ENCODE data around the gene GATAD2B. TPM values are rescaled to one million over a fixed set of nuclear protein-coding genes. Genes with fewer than 3 reads are reported as not detected.

Gene GATAD2B
- total and polyA plus RNA-seq, 4 donors: 4.6 to 41.7 (median 13.4) TPM

DNA sequence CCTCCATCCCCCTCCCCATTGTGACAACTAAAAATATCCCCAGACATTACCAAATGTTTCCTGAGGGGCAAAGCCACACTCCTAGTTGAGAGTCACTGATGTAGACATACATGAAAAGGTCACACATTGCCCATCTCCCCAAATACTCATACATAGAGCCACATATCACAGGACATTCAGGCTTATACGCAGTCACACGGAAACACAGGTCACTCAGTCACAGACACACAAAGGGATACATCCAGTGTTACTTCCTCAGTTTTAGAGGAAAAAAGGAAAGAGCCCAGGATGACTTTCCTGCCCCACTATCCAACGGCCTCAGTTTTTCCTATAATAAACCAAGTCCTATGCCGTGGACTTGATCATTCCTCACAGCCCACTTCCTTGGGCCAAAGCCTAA lies 38.6 kb upstream of the GATAD2B start:
- no peak overlapping the region for H3K4me3 ChIP-seq
- peak overlapping the region in 1 of 2 donors; percentile 8 for H3K9ac ChIP-seq (ENCODE audit: insufficient read depth in 1 of 2, low read length in 2 of 2)
- DNase-seq: no peak
- ATAC-seq (ENCODE audit: insufficient read depth, low FRiP score): no peak
- TF ChIP-seq, protein P1, sequence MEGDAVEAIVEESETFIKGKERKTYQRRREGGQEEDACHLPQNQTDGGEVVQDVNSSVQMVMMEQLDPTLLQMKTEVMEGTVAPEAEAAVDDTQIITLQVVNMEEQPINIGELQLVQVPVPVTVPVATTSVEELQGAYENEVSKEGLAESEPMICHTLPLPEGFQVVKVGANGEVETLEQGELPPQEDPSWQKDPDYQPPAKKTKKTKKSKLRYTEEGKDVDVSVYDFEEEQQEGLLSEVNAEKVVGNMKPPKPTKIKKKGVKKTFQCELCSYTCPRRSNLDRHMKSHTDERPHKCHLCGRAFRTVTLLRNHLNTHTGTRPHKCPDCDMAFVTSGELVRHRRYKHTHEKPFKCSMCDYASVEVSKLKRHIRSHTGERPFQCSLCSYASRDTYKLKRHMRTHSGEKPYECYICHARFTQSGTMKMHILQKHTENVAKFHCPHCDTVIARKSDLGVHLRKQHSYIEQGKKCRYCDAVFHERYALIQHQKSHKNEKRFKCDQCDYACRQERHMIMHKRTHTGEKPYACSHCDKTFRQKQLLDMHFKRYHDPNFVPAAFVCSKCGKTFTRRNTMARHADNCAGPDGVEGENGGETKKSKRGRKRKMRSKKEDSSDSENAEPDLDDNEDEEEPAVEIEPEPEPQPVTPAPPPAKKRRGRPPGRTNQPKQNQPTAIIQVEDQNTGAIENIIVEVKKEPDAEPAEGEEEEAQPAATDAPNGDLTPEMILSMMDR (IDR thresholded peaks at IDR 0.05; ENCODE audit: control extremely low read depth, extremely low read depth): no peak
- peak overlapping the region; percentile 54 to 94 for H3K27ac ChIP-seq (ENCODE audit: low read depth in 1 of 2, low read length in 1 of 2)
- peaks cover 14 to 58% (median 15%) of the 10 kb centered on the region in 5 donors for H3K4me1 ChIP-seq (ENCODE audit: control insufficient read depth in 5 of 5, insufficient read depth in 5 of 5, low read length in 5 of 5)
- H3K9me3 ChIP-seq (ENCODE audit: control insufficient read depth in 4 of 4, insufficient read depth in 3 of 4, low read length in 3 of 4): no peaks in the 10 kb centered on the region
- WGBS, 2 donors: 78 to 81% methylated on average over 4 of the region's 4 CpGs
- H3K36me3 ChIP-seq (ENCODE audit: control insufficient read depth in 4 of 4, insufficient read depth in 4 of 4, low read length in 4 of 4): peaks cover 0 to 9% (median 7%) of the 10 kb centered on the region in 4 donors
- H3K27me3 ChIP-seq (ENCODE audit: control insufficient read depth in 3 of 3, insufficient read depth in 3 of 3, low read length in 2 of 3): no peaks in the 10 kb centered on the region

DNA sequence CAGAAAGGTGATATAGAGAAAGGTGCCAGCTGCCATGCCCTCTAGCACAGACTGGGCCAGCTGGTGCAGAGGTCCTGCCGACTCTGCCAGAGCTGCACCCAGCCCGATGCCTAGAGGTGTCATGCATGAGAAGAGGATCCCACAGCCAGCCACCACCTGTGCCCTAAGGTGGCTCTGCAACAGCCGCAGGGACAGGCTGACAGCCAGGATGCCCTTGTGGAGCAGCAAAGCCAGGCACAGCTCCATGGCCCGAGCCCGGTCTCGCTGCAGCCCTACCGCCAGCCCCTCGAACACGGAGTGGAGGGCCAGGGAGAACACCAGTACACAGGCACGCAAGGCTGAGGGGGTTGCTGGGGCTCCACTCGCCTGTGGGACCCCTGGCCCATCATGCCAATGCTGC lies 37.4 kb upstream of the GATAD2B start:
- no peaks in the 10 kb centered on the region for H3K27me3 ChIP-seq (ENCODE audit: control insufficient read depth in 3 of 3, insufficient read depth in 3 of 3, low read length in 2 of 3)
- H3K9ac ChIP-seq (ENCODE audit: insufficient read depth in 1 of 2, low read length in 2 of 2): no peak overlapping the region
- ATAC-seq (ENCODE audit: insufficient read depth, low FRiP score) (no peak), DNase-seq (no peak)
- H3K4me1 ChIP-seq (ENCODE audit: control insufficient read depth in 5 of 5, insufficient read depth in 5 of 5, low read length in 5 of 5): peaks cover 14 to 57% (median 20%) of the 10 kb centered on the region in 5 donors
- WGBS, 2 donors: 94 to 97% methylated on average over 10 to 11 of the region's 11 CpGs
- TF ChIP-seq, protein P1 (IDR thresholded peaks at IDR 0.05; ENCODE audit: control extremely low read depth, extremely low read depth): no peak
- H3K27ac ChIP-seq (ENCODE audit: low read depth in 1 of 2, low read length in 1 of 2): no peak overlapping the region
- H3K9me3 ChIP-seq (ENCODE audit: control insufficient read depth in 4 of 4, insufficient read depth in 3 of 4, low read length in 3 of 4): no peaks in the 10 kb centered on the region
- peaks cover 0 to 9% (median 7%) of the 10 kb centered on the region in 4 donors for H3K36me3 ChIP-seq (ENCODE audit: control insufficient read depth in 4 of 4, insufficient read depth in 4 of 4, low read length in 4 of 4)
- H3K4me3 ChIP-seq: no peak overlapping the region

DNA sequence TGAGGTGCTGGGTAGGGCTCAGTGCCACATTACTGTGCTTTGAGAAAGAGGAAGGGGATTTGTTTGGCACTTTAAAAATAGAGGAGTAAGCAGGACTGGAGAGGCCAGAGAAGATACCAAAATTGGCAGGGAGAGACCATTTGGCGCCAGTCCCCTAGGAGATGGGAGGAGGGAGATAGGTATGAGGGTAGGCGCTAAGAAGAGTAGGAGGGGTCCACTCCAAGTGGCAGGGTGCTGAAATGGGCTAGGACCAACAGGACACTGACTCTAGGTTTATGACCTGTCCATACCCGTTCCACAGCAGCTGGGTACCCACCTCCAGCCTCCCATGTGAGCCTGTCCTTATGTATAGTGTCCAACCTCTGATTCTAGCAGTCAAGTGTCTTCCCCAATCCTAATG lies 36.7 kb upstream of the GATAD2B start:
- H3K27ac ChIP-seq (ENCODE audit: low read depth in 1 of 2, low read length in 1 of 2): peak overlapping the region; percentile 8 to 45
- no peaks in the 10 kb centered on the region for H3K27me3 ChIP-seq (ENCODE audit: control insufficient read depth in 3 of 3, insufficient read depth in 3 of 3, low read length in 2 of 3)
- H3K9ac ChIP-seq (ENCODE audit: insufficient read depth in 1 of 2, low read length in 2 of 2): no peak overlapping the region
- H3K4me3 ChIP-seq: no peak overlapping the region
- no peaks in the 10 kb centered on the region for H3K9me3 ChIP-seq (ENCODE audit: control insufficient read depth in 4 of 4, insufficient read depth in 3 of 4, low read length in 3 of 4)
- TF ChIP-seq, protein P1 (IDR thresholded peaks at IDR 0.05; ENCODE audit: control extremely low read depth, extremely low read depth): no peak
- ATAC-seq (ENCODE audit: insufficient read depth, low FRiP score): no peak
- 68 to 83% methylated on average over 3 of the region's 3 CpGs for WGBS, 2 donors
- DNase-seq: peak in 1 of 3 donors; percentile 10
- H3K36me3 ChIP-seq (ENCODE audit: control insufficient read depth in 4 of 4, insufficient read depth in 4 of 4, low read length in 4 of 4): peaks cover 2 to 15% (median 7%) of the 10 kb centered on the region in 4 donors
- H3K4me1 ChIP-seq (ENCODE audit: control insufficient read depth in 5 of 5, insufficient read depth in 5 of 5, low read length in 5 of 5): peaks cover 14 to 55% (median 20%) of the 10 kb centered on the region in 5 donors

DNA sequence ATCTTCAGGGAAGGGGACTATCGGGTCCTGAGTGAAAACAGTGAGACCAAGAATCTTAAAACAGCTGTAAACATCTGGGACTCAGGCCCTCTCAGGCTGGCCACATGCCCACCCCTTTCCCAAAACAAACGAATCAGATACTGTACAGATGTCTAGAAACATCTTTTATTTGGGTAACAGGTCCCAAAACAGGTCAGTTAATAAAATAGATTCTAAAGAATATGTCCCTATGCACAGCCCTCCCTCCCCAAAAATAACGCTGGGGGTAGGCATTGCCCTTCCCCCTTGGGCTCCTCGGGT lies 36.1 kb upstream of the GATAD2B start:
- Histone ChIP-seq H3K27me3 (ENCODE audit: control insufficient read depth in 3 of 3, insufficient read depth in 3 of 3, low read length in 2 of 3) (no peaks in the 10 kb centered on the region), H3K27ac (ENCODE audit: low read depth in 1 of 2, low read length in 1 of 2) (peak overlapping the region; percentile 20 to 45), H3K9me3 (ENCODE audit: control insufficient read depth in 4 of 4, insufficient read depth in 3 of 4, low read length in 3 of 4) (no peaks in the 10 kb centered on the region), H3K36me3 (ENCODE audit: control insufficient read depth in 4 of 4, insufficient read depth in 4 of 4, low read length in 4 of 4) (peaks cover 2 to 19% (median 9%) of the 10 kb centered on the region in 4 donors), H3K9ac (ENCODE audit: insufficient read depth in 1 of 2, low read length in 2 of 2) (peak overlapping the region in 1 of 2 donors; percentile 63), H3K4me3 (no peak overlapping the region), H3K4me1 (ENCODE audit: control insufficient read depth in 5 of 5, insufficient read depth in 5 of 5, low read length in 5 of 5) (peaks cover 14 to 49% (median 20%) of the 10 kb centered on the region in 5 donors)
- WGBS, 2 donors: 17 to 31% methylated on average over 4 of the region's 4 CpGs
- TF ChIP-seq, protein P1 (IDR thresholded peaks at IDR 0.05; ENCODE audit: control extremely low read depth, extremely low read depth): no peak
- ATAC-seq (ENCODE audit: insufficient read depth, low FRiP score) (no peak), DNase-seq (no peak)

All from lung (tissue), 12 donors.